PC-3 (cell line): ENCODE measurements around the gene DNPH1. TPM values are rescaled to one million over a fixed set of nuclear protein-coding genes. Genes with fewer than 3 reads are reported as not detected.

Experiments used
- ATAC-seq: fragments of 200-7000 bp; cut with Tn5 transposase; 2 replicates; pipeline ENCODE4 v1.9.1; 2020; ENCODE audit warnings: mild to moderate bottlenecking, moderate library complexity
- BruUV-seq: library from RNA; stranded (reverse); fragments of 400-500 nt; replicated peaks from 2 replicates; lab custom pipeline; 2021; lab: Mats Ljungman, UMichigan
- CTCF ChIA-PET: fragments of 300-600 bp; sonication (Branson Sonifier 250); formaldehyde crosslinking; loops from one replicate; lab custom pipeline; 2022; ENCODE audit warnings: antibody characterized with exemption; lab: Charles Lee
- POLR2A ChIA-PET: fragments of 300-600 bp; sonication (Branson Sonifier 250); formaldehyde crosslinking; loops from one replicate; lab custom pipeline; 2022; ENCODE audit warnings: antibody characterized with exemption; ENCODE audit not compliant: unreplicated experiment; lab: Charles Lee
- DNase-seq: peaks from one replicate; pipeline ENCODE4 v3.0.0-alpha.2; 2015
- H2AFZ ChIP-seq: fragments of 300-600 bp; sonication (generic); 2 replicates; pipeline ENCODE4 v1.6.0; 2016; ENCODE audit warnings: antibody characterized with exemption, low read length
- H3F3A ChIP-seq: fragments of 300-600 bp; sonication (generic); one replicate; pipeline ENCODE4 v1.6.0; 2017; ENCODE audit warnings: antibody characterized with exemption, low read length, control low read depth, mild to moderate bottlenecking; ENCODE audit not compliant: unreplicated experiment
- H3K27ac ChIP-seq: fragments of 300-600 bp; sonication (generic); 2 replicates; pipeline ENCODE4 v1.5.1; 2016; ENCODE audit warnings: mild to moderate bottlenecking, low read length
- H3K27me3 ChIP-seq: fragments of 300-600 bp; sonication (generic); 2 replicates; pipeline ENCODE4 v1.6.1; 2016; ENCODE audit warnings: low read length, mixed read lengths
- H3K36me3 ChIP-seq: fragments of 300-600 bp; sonication (generic); 2 replicates; pipeline ENCODE4 v1.6.1; 2016; ENCODE audit warnings: low read depth, mixed run types, low read length, mixed read lengths
- H3K4me1 ChIP-seq: fragments of 300-600 bp; sonication (generic); 2 replicates; pipeline ENCODE4 v1.5.1; 2016; ENCODE audit warnings: low read length; ENCODE audit not compliant: insufficient read depth
- H3K4me2 ChIP-seq: fragments of 300-600 bp; sonication (generic); 2 replicates; pipeline ENCODE4 v1.6.0; 2016; ENCODE audit warnings: low read length
- H3K4me3 ChIP-seq: fragments of 300-600 bp; sonication (generic); 2 replicates; pipeline ENCODE4 v1.5.1; 2016; ENCODE audit warnings: mild to moderate bottlenecking, low read length, mixed read lengths
- H3K79me2 ChIP-seq: fragments of 300-600 bp; sonication (generic); 2 replicates; pipeline ENCODE4 v1.6.1; 2017; ENCODE audit warnings: low read length, mixed read lengths
- H3K9ac ChIP-seq: fragments of 300-600 bp; sonication (generic); 2 replicates; pipeline ENCODE4 v1.6.0; 2016; ENCODE audit warnings: mild to moderate bottlenecking, low read length
- H3K9me2 ChIP-seq: fragments of 300-600 bp; sonication (generic); replicated peaks from 2 replicates; pipeline ENCODE4 v1.6.1; 2016; ENCODE audit warnings: mixed run types, low read length, mixed read lengths
- H3K9me3 ChIP-seq: fragments of 300-600 bp; sonication (generic); 2 replicates; pipeline ENCODE4 v1.6.1; 2016; ENCODE audit warnings: low read length, mixed read lengths
- H4K20me1 ChIP-seq: fragments of 300-600 bp; sonication (generic); 2 replicates; pipeline ENCODE4 v1.6.1; 2016; ENCODE audit warnings: low read length, mixed read lengths
- CTCF ChIP-seq: fragments of 300-600 bp; sonication (generic); conservative IDR thresholded peaks from 2 replicates; pipeline ENCODE4 v1.5.1; 2017; ENCODE audit warnings: antibody characterized with exemption, low read depth, mild to moderate bottlenecking, low read length
- EZH2 ChIP-seq: fragments of 300-600 bp; sonication (generic); IDR thresholded peaks from one replicate; pipeline ENCODE4 v1.6.1; 2017; ENCODE audit warnings: antibody characterized with exemption, mild to moderate bottlenecking, low read length; ENCODE audit not compliant: unreplicated experiment
- EZH2phosphoT487 ChIP-seq: fragments of 300-600 bp; sonication (generic); IDR thresholded peaks from 2 replicates; pipeline ENCODE4 v1.6.1; 2018; ENCODE audit warnings: mild to moderate bottlenecking, antibody characterized with exemption, low read length, borderline replicate concordance
- intact Hi-C: fragments of 100-400 bp; cut with micrococcal nuclease; formaldehyde crosslinking; loops from 2 replicates; pipeline ENCODE4 v1.9.0; 2023
- total RNA-seq: library from RNA; depleted of rRNA; stranded (reverse); fragments of >200 nt; gene quantifications from 2 replicates; pipeline ENCODE4 v1.2.3, GENCODE V29; 2014

DNPH1 gene
- total RNA-seq, 1 experiment from 2014 or later, result 128 TPM

- H3K27me3 ChIP-seq, result no peaks in the 10 kb centered on the region
- ChIA-PET POLR2A (no interaction called here), CTCF (no interaction called here)
- no peak for ATAC-seq
- no peak overlapping the region for H3K4me2 ChIP-seq
- no peaks in the 10 kb centered on the region for H3K79me2 ChIP-seq
- no peak overlapping the region for H2AFZ ChIP-seq
- TF ChIP-seq EZH2phosphoT487 (no peak), EZH2 (no peak), CTCF (no peak)
- H3F3A ChIP-seq, result no peaks in the 10 kb centered on the region
- no peak overlapping the region for H3K4me3 ChIP-seq
- no peak for DNase-seq
- H3K36me3 ChIP-seq, result peaks cover 3% of the 10 kb centered on the region
- no peaks in the 10 kb centered on the region for H3K4me1 ChIP-seq
- intact Hi-C loops, result no loop called here
- H3K27ac ChIP-seq, result no peak overlapping the region
- no peaks in the 10 kb centered on the region for H3K9me3 ChIP-seq
- H3K9ac ChIP-seq, result no peak overlapping the region
- BruUV-seq, result no TSS peak
- H3K9me2 ChIP-seq, result no peaks in the 10 kb centered on the region
- no peaks in the 10 kb centered on the region for H4K20me1 ChIP-seq
Observed at GRCh38 chr6:43200541-43200940, 28.7 kb downstream of the DNPH1 start.

GRCh38 chr6:43199912-43200311 is 29.4 kb downstream of the DNPH1 start:
- TF ChIP-seq EZH2phosphoT487 (no peak), EZH2 (no peak), CTCF (no peak)
- H3F3A ChIP-seq, result no peaks in the 10 kb centered on the region
- ATAC-seq (no peak), DNase-seq (no peak)
- ChIA-PET POLR2A (no interaction called here), CTCF (no interaction called here)
- H3K9me2 ChIP-seq, result no peaks in the 10 kb centered on the region
- no peaks in the 10 kb centered on the region for H3K4me1 ChIP-seq
- H3K79me2 ChIP-seq, result no peaks in the 10 kb centered on the region
- no peak overlapping the region for H3K4me3 ChIP-seq
- H3K9me3 ChIP-seq, result no peaks in the 10 kb centered on the region
- BruUV-seq, result no TSS peak
- H3K27me3 ChIP-seq, result no peaks in the 10 kb centered on the region
- H4K20me1 ChIP-seq, result no peaks in the 10 kb centered on the region
- H3K36me3 ChIP-seq, result peaks cover 3% of the 10 kb centered on the region
- intact Hi-C loops, result no loop called here
- no peak overlapping the region for H3K27ac ChIP-seq
- no peak overlapping the region for H3K4me2 ChIP-seq
- no peak overlapping the region for H2AFZ ChIP-seq
- no peak overlapping the region for H3K9ac ChIP-seq

- Histone ChIP-seq H3K27me3 (no peaks in the 10 kb centered on the region), H3F3A (no peaks in the 10 kb centered on the region), H4K20me1 (no peaks in the 10 kb centered on the region), H3K9ac (no peak overlapping the region), H2AFZ (no peak overlapping the region), H3K4me3 (no peak overlapping the region), H3K36me3 (peaks cover 3% of the 10 kb centered on the region), H3K79me2 (no peaks in the 10 kb centered on the region), H3K9me2 (no peaks in the 10 kb centered on the region), H3K4me1 (no peaks in the 10 kb centered on the region), H3K27ac (no peak overlapping the region), H3K4me2 (no peak overlapping the region), H3K9me3 (no peaks in the 10 kb centered on the region)
- BruUV-seq, result no TSS peak
- ATAC-seq (no peak), DNase-seq (no peak)
- intact Hi-C loops, result no loop called here
- POLR2A ChIA-PET, result no interaction called here
- CTCF ChIA-PET, result no interaction called here
- TF ChIP-seq EZH2, result no peak
- no peak for TF ChIP-seq CTCF
- no peak for TF ChIP-seq EZH2phosphoT487
Observed at GRCh38 chr6:43196337-43196736, 32.9 kb downstream of the DNPH1 start.
